Measurements from ENCODE around the gene DDX54. TPM values are rescaled to one million over a fixed set of nuclear protein-coding genes. Genes with fewer than 3 reads are reported as not detected.

The DDX54 gene
- total RNA-seq, 1 donor from 2014 or later = 53.5 TPM

DNA sequence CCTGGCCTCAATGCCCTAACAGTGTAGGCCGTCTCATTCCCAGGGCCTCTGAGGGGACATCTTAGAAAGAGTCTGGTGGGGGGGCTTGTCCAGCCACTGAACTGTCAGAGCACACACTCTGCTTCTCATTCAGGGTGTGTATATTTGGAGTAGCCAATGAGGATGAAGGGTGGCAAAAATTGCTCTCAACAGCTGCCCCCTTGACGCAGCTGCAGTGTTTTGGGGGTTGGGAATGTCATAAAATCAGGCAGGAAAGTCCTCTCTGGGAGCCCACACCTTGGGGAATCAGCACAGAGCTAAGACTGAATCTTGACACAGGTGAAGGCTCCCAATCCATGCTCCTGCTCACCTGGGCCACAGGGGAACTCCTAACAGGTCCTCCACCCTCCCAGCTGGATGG, 51.2 kb downstream of the DDX54 start:
- no peak overlapping the region for H3K4me3 ChIP-seq (ENCODE audit: insufficient read depth, low read depth, low read length)
- no peak for DNase-seq (ENCODE audit: low read depth)
- no peak overlapping the region for H3K4me2 ChIP-seq (ENCODE audit: low read length)
- peaks cover 15% of the 10 kb centered on the region for H3K27me3 ChIP-seq (ENCODE audit: insufficient read depth, low read length)
- H4K20me1 ChIP-seq (ENCODE audit: insufficient read depth, low read length) = no peaks in the 10 kb centered on the region
- TF ChIP-seq, protein P1, sequence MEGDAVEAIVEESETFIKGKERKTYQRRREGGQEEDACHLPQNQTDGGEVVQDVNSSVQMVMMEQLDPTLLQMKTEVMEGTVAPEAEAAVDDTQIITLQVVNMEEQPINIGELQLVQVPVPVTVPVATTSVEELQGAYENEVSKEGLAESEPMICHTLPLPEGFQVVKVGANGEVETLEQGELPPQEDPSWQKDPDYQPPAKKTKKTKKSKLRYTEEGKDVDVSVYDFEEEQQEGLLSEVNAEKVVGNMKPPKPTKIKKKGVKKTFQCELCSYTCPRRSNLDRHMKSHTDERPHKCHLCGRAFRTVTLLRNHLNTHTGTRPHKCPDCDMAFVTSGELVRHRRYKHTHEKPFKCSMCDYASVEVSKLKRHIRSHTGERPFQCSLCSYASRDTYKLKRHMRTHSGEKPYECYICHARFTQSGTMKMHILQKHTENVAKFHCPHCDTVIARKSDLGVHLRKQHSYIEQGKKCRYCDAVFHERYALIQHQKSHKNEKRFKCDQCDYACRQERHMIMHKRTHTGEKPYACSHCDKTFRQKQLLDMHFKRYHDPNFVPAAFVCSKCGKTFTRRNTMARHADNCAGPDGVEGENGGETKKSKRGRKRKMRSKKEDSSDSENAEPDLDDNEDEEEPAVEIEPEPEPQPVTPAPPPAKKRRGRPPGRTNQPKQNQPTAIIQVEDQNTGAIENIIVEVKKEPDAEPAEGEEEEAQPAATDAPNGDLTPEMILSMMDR (IDR thresholded peaks at IDR 0.05; ENCODE audit: insufficient read depth, low read depth, low read length) = no peak
- TF ChIP-seq EZH2 (IDR thresholded peaks at IDR 0.05; ENCODE audit: insufficient read depth, low read length) = no peak
- H3K36me3 Mint-ChIP-seq (ENCODE audit: low read depth, unreplicated experiment) = peaks cover 2% of the 10 kb centered on the region
- no peak overlapping the region for H2AFZ ChIP-seq (ENCODE audit: low read depth, low read length)
- H3K36me3 ChIP-seq (ENCODE audit: insufficient read depth, low read length) = no peaks in the 10 kb centered on the region
- no peak for FAIRE-seq
- H3K9ac ChIP-seq (ENCODE audit: low read length) = no peak overlapping the region
- H3K9me3 Mint-ChIP-seq (ENCODE audit: unreplicated experiment) = peaks cover 3% of the 10 kb centered on the region
- no peaks in the 10 kb centered on the region for H3K79me2 ChIP-seq (ENCODE audit: insufficient read depth, low read length)
- H3K4me3 Mint-ChIP-seq (ENCODE audit: unreplicated experiment) = no peak overlapping the region
- peaks cover 59% of the 10 kb centered on the region for H3K27me3 Mint-ChIP-seq (ENCODE audit: low read depth, unreplicated experiment)
- H3K27ac Mint-ChIP-seq (ENCODE audit: unreplicated experiment) = no peak overlapping the region
- H3K4me1 ChIP-seq (ENCODE audit: insufficient read depth, low read length) = peaks cover 4% of the 10 kb centered on the region
- H3K4me1 Mint-ChIP-seq (ENCODE audit: low read depth, unreplicated experiment) = no peaks in the 10 kb centered on the region
- H3K27ac ChIP-seq (ENCODE audit: low read depth, low read length) = no peak overlapping the region
- no peaks in the 10 kb centered on the region for H3K9me3 ChIP-seq (ENCODE audit: insufficient read depth, low read depth, low read length)

DNA sequence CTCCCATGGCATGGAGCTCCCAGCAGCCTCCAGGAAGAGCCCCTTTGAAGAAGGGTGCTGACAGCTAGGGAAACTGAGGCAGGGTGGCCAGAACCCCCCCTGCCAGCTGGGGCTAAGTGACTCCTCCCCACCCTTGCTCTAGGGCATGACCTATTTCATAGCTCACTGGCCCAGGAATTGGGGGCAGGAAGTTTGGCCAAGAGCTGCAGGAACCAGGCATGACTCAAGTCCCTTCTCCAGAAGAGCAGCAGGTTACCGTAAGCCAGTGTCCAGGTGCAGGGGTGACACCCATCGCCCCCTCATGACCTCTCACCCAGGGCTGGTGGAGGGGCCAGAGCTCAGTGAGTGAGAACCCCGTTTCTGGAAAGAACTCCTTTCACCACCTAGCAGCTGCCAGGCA, 51.6 kb downstream of the DDX54 start:
- H3K4me1 Mint-ChIP-seq (ENCODE audit: low read depth, unreplicated experiment) = no peaks in the 10 kb centered on the region
- peaks cover 2% of the 10 kb centered on the region for H3K36me3 Mint-ChIP-seq (ENCODE audit: low read depth, unreplicated experiment)
- no peaks in the 10 kb centered on the region for H3K36me3 ChIP-seq (ENCODE audit: insufficient read depth, low read length)
- peaks cover 63% of the 10 kb centered on the region for H3K27me3 Mint-ChIP-seq (ENCODE audit: low read depth, unreplicated experiment)
- H2AFZ ChIP-seq (ENCODE audit: low read depth, low read length) = no peak overlapping the region
- DNase-seq (ENCODE audit: low read depth) = no peak
- TF ChIP-seq EZH2 (IDR thresholded peaks at IDR 0.05; ENCODE audit: insufficient read depth, low read length) = no peak
- TF ChIP-seq, protein P1 (IDR thresholded peaks at IDR 0.05; ENCODE audit: insufficient read depth, low read depth, low read length) = no peak
- H3K27ac ChIP-seq (ENCODE audit: low read depth, low read length) = no peak overlapping the region
- no peaks in the 10 kb centered on the region for H4K20me1 ChIP-seq (ENCODE audit: insufficient read depth, low read length)
- H3K9me3 Mint-ChIP-seq (ENCODE audit: unreplicated experiment) = peaks cover 3% of the 10 kb centered on the region
- no peak overlapping the region for H3K4me3 Mint-ChIP-seq (ENCODE audit: unreplicated experiment)
- H3K4me3 ChIP-seq (ENCODE audit: insufficient read depth, low read depth, low read length) = no peak overlapping the region
- FAIRE-seq = no peak
- peaks cover 4% of the 10 kb centered on the region for H3K4me1 ChIP-seq (ENCODE audit: insufficient read depth, low read length)
- no peak overlapping the region for H3K9ac ChIP-seq (ENCODE audit: low read length)
- H3K27ac Mint-ChIP-seq (ENCODE audit: unreplicated experiment) = no peak overlapping the region
- no peak overlapping the region for H3K4me2 ChIP-seq (ENCODE audit: low read length)
- peaks cover 15% of the 10 kb centered on the region for H3K27me3 ChIP-seq (ENCODE audit: insufficient read depth, low read length)
- H3K79me2 ChIP-seq (ENCODE audit: insufficient read depth, low read length) = no peaks in the 10 kb centered on the region
- H3K9me3 ChIP-seq (ENCODE audit: insufficient read depth, low read depth, low read length) = no peaks in the 10 kb centered on the region

DNA sequence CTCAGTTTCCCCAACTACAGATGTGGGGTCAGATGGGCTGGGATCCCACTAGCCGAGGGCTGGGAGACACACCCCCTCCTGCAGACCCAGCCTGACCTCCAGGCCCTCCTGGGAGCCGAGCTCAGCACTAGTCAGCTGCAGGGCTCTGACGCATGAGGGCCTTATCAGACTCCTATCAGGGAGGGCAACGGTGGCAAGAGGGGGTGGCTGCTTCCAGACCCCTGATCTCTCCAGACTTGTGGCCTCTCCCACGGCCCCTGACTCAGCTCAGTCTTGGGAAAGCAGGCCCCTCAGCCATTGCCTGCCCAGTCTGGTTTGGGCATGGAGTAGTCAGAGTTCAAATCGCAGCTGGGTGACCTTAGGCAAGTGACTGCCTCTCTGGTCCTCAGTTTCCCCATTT, 52.2 kb downstream of the DDX54 start:
- no peak overlapping the region for H3K4me3 ChIP-seq (ENCODE audit: insufficient read depth, low read depth, low read length)
- H3K4me2 ChIP-seq (ENCODE audit: low read length) = no peak overlapping the region
- Mint-ChIP-seq H3K4me1 (ENCODE audit: low read depth, unreplicated experiment) (no peaks in the 10 kb centered on the region), H3K27ac (ENCODE audit: unreplicated experiment) (no peak overlapping the region), H3K27me3 (ENCODE audit: low read depth, unreplicated experiment) (peaks cover 67% of the 10 kb centered on the region), H3K9me3 (ENCODE audit: unreplicated experiment) (peaks cover 3% of the 10 kb centered on the region), H3K4me3 (ENCODE audit: unreplicated experiment) (no peak overlapping the region), H3K36me3 (ENCODE audit: low read depth, unreplicated experiment) (peaks cover 2% of the 10 kb centered on the region)
- H4K20me1 ChIP-seq (ENCODE audit: insufficient read depth, low read length) = no peaks in the 10 kb centered on the region
- H2AFZ ChIP-seq (ENCODE audit: low read depth, low read length) = no peak overlapping the region
- no peak for DNase-seq (ENCODE audit: low read depth)
- no peak for FAIRE-seq
- H3K27me3 ChIP-seq (ENCODE audit: insufficient read depth, low read length) = peaks cover 15% of the 10 kb centered on the region
- no peak overlapping the region for H3K27ac ChIP-seq (ENCODE audit: low read depth, low read length)
- H3K4me1 ChIP-seq (ENCODE audit: insufficient read depth, low read length) = peaks cover 4% of the 10 kb centered on the region
- no peak for TF ChIP-seq EZH2 (IDR thresholded peaks at IDR 0.05; ENCODE audit: insufficient read depth, low read length)
- TF ChIP-seq, protein P1 (IDR thresholded peaks at IDR 0.05; ENCODE audit: insufficient read depth, low read depth, low read length) = no peak
- H3K9ac ChIP-seq (ENCODE audit: low read length) = no peak overlapping the region
- H3K36me3 ChIP-seq (ENCODE audit: insufficient read depth, low read length) = no peaks in the 10 kb centered on the region
- no peaks in the 10 kb centered on the region for H3K79me2 ChIP-seq (ENCODE audit: insufficient read depth, low read length)
- H3K9me3 ChIP-seq (ENCODE audit: insufficient read depth, low read depth, low read length) = no peaks in the 10 kb centered on the region

All from astrocyte (in vitro differentiated cells and primary cell).